Stimulated activated CD8-positive, alpha-beta memory T cell treated with anti-CD3 and anti-CD28 coated beads, Interleukin-4, amount 100 ng/mL, for 4 hours (primary cell): Measurements from ENCODE around the gene TMCO4.

Experiments used
- DNase-seq, 2 donors: peaks; one replicate each; pipeline ENCODE4 v3.0.0-alpha.2; 2020; ENCODE audit warnings: low read depth in 2 of 2, low spot score in 1 of 2

The TMCO4 gene

GRCh38 chr1:19750882-19751276 lies 48.8 kb downstream of the TMCO4 start:
- no peak for DNase-seq

DNA sequence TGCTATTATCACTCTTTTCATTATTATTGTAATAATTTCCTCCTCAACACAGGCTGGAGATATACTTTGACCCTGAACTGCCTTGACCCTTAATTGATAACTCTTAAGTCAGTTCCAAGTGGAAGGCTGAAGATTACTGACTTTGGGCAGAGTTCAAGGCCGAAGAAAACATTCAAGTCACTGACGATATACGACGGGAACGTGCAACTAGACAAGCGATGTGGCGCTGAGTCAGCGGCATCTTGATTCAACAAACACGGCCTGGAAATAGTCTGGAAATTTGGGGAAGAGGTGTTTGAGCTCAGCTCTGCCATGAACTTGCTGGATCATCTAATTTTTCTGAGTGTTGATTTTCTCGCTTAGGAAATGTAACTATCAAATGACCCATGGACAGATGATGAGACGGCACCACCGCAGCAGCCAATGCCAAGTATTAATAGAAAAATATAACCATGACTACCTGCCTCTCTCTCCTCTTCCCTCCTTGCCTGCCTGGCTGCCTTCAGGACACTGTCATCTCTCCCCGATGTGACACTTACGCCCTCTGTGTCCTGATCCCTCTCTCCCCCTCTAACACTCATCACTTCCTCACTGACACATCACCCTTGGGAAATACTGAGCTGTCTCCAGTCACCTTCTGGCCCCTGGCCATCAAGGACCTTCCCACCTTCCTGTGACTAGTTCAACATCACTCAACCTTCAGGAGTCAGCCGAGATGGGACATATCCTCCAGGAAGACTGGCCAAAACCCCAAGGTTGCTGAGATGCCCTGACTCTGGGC lies 49.4 kb downstream of the TMCO4 start:
- no peak for DNase-seq

DNA sequence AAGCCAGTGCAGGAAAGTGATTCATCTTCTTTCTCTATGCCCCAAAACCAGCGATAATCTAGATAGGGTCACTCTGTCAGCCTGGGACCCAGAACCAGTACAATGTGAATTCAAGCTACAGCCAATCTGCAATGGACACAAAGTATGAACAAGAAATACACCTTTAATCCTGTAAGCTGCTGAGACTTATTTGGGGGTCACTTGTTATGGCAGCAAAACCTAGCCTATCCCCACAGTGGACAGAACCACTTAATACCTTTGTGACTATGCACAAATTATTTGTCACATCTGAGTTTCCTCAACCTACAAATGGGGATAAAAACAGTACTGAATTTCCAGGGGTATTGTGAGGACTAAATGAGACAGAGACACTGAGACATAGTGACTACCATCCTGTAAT lies 50.0 kb downstream of the TMCO4 start:
- no peak for DNase-seq

- DNase-seq = no peak
Observed at GRCh38 chr1:19747761-19748160, 52.0 kb downstream of the TMCO4 start.

- DNase-seq = no peak
Observed at GRCh38 chr1:19744886-19745285, 54.8 kb downstream of the TMCO4 start.

DNA sequence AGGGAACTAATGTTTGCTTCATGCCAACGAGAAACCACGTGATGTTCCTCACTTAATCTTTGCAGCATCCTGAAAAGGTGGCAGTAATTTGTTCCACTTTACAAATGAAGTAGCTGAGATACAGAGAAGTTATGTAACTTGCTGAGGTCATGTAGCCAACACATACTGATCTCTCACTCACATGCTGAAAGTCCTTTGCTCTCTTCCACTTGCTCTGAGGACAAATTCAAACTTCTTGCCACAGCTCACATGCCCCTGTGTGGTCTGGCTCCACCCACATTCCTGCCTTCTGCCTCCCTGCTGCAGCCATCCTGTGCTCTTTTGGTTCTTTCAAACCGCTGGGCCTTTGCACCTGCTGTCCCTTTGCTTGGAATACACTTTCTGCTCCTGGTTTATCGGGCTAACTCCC lies 55.4 kb downstream of the TMCO4 start:
- no peak for DNase-seq

DNA sequence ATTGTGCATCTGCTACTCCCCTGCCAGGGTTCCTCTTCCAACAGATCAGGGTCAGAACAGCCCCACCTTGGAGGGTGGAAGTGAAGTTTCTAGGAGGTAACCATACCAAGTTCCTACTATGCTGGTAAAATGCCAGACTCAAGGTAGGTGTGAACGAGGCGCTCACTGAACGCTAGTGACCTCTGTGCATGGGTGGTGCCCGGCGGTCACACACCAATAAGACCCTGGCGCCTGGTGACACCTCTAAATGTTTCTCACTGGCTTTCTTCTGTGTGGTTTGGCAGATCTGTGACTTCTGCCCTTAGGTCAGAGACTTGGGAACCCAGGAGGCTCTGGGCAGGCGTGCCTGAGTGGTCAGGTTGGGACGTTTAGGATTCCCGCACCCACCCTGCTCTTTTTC lies 55.9 kb downstream of the TMCO4 start:
- no peak for DNase-seq

GRCh38 chr1:19743180-19743579 lies 56.5 kb downstream of the TMCO4 start:
- no peak for DNase-seq

DNA sequence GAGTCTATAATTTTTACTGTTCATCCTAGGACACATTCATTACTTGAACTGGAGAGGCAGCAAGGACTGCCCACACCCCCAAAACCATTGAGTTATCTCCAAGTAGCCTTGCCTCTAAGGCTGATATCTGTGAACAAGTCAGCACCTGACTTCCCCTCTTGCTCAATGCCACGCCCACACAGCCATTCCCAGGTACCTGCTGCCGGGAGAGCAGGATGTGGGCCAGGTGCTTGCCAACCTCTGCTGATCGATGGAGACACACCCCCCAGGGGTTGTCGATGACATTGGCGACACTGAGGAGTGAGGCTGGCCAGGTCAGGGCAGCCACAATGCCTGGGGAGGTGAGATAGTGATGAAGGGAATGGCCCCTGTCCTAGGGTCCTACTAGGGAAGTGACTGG lies 60.1 kb downstream of the TMCO4 start:
- no peak for DNase-seq

- DNase-seq = no peak
Observed at GRCh38 chr1:19738669-19739068, 61.0 kb downstream of the TMCO4 start.

- no peak for DNase-seq
Observed at GRCh38 chr1:19738076-19738475, 61.6 kb downstream of the TMCO4 start.

- DNase-seq = no peak
Observed at GRCh38 chr1:19737104-19737825, 62.5 kb downstream of the TMCO4 start.

DNA sequence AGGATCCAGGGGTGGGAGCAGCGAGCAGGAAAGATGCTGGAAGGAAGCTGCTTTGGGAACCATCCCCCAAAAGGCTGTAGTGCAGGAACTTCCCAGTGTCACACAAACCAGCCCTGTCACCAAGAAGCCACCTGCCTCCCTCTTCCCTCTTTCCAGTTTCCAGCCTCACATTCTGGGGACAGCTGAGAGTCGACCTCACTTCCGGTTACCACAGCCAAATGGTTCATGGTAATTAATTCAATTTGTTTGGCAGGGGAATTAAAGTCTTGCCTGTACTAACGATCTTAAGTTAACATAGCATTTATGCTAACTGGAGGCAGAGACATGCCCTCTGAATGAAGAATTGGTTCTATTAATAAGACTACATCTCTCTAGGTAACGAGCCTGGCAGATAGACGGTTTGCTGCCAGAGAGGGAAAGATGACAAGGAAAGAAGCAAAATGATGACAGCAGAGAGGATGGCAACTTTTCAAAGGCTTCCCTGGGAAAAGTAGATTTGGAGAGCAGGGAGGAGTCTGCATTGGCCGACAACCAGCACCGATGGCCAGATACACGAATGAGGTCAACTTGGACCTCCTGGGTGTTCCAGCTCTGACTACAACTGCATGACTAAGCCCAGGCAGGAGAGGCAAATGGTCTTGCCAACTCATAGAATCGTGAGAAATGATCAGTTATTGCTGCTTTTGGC lies 64.1 kb downstream of the TMCO4 start:
- DNase-seq = no peak

DNA sequence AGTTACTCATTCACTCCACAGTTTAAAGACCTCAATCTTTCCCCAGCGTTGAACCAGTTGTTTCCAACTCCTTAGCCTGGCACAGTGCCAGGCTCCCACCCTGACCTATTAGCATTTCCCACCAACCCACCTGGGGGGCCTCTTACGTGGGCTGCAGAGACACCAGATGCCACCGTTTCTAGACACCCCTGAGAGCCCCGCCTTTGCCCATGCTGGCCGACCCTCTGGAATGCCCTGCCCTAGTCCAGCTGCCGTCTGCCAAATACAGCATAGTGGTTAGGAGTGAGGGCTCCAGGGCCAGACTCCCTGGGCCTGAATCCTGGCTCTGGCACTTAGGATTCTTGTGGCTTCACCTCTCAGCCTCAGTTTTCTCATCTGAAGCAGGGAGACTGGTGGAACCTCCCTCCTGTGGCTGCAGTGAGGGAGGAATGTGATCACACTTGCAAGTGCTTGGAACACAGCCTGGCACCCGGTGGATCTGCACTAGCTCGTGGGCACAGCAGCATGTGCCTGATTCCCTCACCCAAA lies 65.2 kb downstream of the TMCO4 start:
- no peak for DNase-seq

DNA sequence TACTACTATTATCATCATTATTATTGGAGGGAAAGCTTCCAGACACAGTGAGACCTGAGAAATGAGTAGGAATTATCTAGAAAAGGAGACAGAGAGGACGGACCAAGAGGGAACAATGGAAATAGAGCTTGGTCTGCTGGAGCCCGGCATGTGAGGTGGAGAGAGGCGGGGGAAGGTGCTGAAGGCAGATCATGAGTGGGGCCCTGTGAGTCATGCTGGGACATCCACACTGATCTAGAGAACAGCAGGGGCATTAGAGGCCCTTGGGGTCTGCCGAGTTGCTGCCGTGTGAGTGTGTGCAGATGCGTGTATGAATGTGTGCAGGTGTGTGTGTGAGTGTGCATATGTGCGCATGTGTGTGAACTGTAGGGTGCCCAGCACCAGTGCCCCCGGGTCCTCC lies 65.7 kb downstream of the TMCO4 start:
- no peak for DNase-seq

- DNase-seq = no peak
Observed at GRCh38 chr1:19733615-19734014, 66.1 kb downstream of the TMCO4 start.

DNA sequence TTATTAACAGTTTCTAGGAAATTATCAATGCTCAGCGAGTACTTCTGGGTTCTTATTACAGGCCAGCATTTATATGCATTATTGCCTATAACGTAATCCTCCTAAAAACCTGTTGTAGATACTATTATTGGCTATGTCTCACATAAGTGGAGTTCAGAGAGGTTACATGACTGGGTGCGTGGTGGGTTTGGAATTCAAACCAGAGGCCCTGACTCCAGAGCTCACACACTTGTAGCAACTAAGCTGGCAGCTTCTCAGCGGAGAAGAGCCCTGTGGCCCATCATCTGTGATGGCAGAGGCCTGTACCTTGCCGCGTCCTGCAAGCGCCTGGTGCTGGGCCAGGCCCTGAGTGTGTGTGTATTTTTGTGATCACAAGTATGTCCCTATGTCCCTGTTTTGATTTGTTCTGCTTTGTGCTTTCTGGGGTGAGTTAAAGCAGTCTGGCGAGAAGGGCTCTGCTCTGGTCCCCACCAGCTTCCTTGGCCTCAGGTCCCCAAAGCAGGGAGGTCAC lies 68.3 kb downstream of the TMCO4 start:
- no peak for DNase-seq

DNA sequence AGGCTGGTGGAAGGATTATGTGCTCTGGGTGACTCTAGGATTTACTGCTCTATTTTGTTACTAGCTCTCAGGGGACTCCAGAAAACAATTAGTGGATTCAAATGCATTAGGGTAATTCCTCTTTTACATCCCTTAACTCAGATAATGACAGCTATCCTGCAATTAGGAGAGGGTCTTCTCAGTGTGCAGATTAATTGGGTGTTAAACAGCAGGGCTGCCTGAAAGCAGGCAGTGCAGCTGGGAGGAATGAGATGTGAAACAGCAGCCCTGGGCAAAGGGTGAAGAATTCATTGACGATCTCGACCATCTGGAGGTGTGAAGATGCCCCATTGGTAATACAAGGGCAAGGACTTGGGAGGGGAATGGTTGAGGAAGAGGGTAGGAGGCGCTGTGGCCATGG lies 68.9 kb downstream of the TMCO4 start:
- DNase-seq = no peak

DNA sequence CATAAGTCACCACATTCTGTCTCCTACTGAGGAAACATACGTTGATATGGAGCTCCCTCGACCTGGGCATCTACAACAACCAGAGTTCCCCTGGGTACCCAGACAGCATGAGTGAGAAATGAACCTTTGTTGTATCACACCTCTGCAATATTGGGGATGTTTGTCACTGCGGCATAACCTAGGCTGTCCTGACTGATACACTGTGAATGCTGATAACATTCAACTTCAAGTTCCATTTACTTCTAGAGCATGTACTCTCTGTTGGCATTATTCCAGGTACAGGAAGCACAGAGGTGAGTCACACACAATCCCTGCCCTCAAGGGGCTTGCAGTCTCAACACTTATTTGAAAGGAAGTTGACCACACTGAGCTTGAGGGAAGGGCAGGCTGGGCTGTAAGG lies 69.5 kb downstream of the TMCO4 start:
- no peak for DNase-seq

- DNase-seq = no peak
Observed at GRCh38 chr1:19728413-19729145, 71.1 kb downstream of the TMCO4 start.

DNA sequence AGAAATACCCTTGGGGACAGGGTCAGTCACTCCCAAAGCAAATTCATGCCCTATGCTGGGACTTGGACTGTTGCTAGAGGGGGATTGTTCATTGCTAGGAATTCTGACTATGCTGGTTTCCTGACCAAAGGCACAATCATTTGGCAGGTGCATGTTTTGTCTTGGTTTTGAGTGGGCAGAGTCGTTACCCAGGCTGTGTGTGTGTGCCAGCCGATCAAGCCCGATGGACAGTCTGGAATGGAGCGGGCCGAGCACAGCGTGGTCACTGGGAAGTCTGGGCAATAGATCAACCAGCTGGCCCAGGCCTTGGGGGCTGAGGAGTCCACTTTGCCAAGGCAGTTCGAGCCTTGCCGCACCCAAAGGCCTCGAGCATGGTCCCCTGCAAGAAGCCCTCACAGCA lies 74.1 kb downstream of the TMCO4 start:
- no peak for DNase-seq
